Transverse colon (tissue), 4 donors: ENCODE data around the gene CCL2. TPM values are rescaled to one million over a fixed set of nuclear protein-coding genes. Genes with fewer than 3 reads are reported as not detected.
A peak's percentile ranks its signal among the peaks of the same experiment; 100 is the strongest.

Source experiments
- DNase-seq: peaks from one replicate; pipeline ENCODE4 v3.0.0-alpha.2; 2019
- H3K27ac ChIP-seq, 4 donors: fragments of 200-600 bp; sonication (generic); 2 replicates each; pipeline ENCODE4 v1.5.1; 2016 to 2018; ENCODE audit warnings: inconsistent platforms in 4 of 4
- H3K27me3 ChIP-seq: fragments of 200-600 bp; sonication (generic); 2 replicates; pipeline ENCODE4 v1.5.1; 2017; ENCODE audit warnings: inconsistent platforms
- H3K36me3 ChIP-seq, 4 donors: fragments of 200-600 bp; sonication (generic); 2 replicates each; pipeline ENCODE4 v1.5.1; 2017 to 2019; ENCODE audit warnings: inconsistent platforms in 4 of 4
- H3K4me1 ChIP-seq, 4 donors: fragments of 200-600 bp; sonication (generic); 2 replicates each; pipeline ENCODE4 v1.5.1; 2017 to 2020; ENCODE audit warnings: inconsistent platforms in 4 of 4
- H3K4me3 ChIP-seq, 4 donors: fragments of 200-600 bp; sonication (generic); 1 replicate in 1 of 4; 2 replicates in 3 of 4; pipeline versions ENCODE4 v1.5.1 to v1.6.1; 2017 to 2019; ENCODE audit warnings: inconsistent platforms in 4 of 4
- H3K9me3 ChIP-seq, 2 donors: fragments of 200-600 bp; sonication (generic); 2 replicates each; pipeline ENCODE4 v1.5.1; 2017 to 2019; ENCODE audit warnings: inconsistent platforms in 2 of 2
- EP300 ChIP-seq: sonication (generic); formaldehyde crosslinking; IDR thresholded peaks from one replicate; pipeline ENCODE4 v1.6.1; 2017; ENCODE audit warnings: antibody characterized with exemption, low read depth
- POLR2A ChIP-seq: fragments of 450-650 bp; IDR thresholded peaks from one replicate; pipeline ENCODE4 v1.6.1; 2016; ENCODE audit warnings: antibody characterized with exemption, mild to moderate bottlenecking, moderate library complexity
- POLR2AphosphoS5 ChIP-seq, 3 donors: sonication (generic); formaldehyde crosslinking; IDR thresholded peaks; one replicate each; pipeline ENCODE4 v1.6.1; 2016; ENCODE audit warnings: antibody characterized with exemption in 3 of 3
- WGBS, 2 donors: methylation state at CpG; one replicate each; pipeline ENCODE4 v1.1.5; 2018; ENCODE audit warnings: low coverage in 1 of 2; 5-methylcytosine and 5-hydroxymethylcytosine counted together
- in situ Hi-C, 4 donors: fragments of 200-750 bp; cut with MboI; loops; one replicate each; pipeline versions ENCODE4 v1.15.0 to v1.15.1; 2017; ENCODE audit warnings: low sequenced_read_pairs in 3 of 4, low pct_ligation_motif_present in 1 of 4, low pct_unique_long_range_greater_than_20kb in 1 of 4
- intact Hi-C: fragments of 100-400 bp; cut with DNase I; formaldehyde crosslinking; loops from one replicate; pipeline ENCODE4 v1.15.1; 2023; ENCODE audit warnings: low total_unique reads
- total RNA-seq, 4 donors: library from RNA; depleted of rRNA; stranded (reverse); fragments of >200 nt; gene quantifications; one replicate each; pipeline ENCODE4 v1.1.0, GENCODE V29; 2016
- TF ChIP-seq, protein P1 (sequence below), 5 experiments: fragments of 200-600 bp in 3 of 5; fragments of 450-650 bp in 2 of 5; sonication (generic) in 3 of 5; IDR thresholded peaks; 1 replicate in 2 of 5; 2 replicates in 3 of 5; pipeline ENCODE4 v1.5.1; 2016 to 2017; ENCODE audit warnings: antibody characterized with exemption in 5 of 5, inconsistent platforms in 3 of 5, mild to moderate bottlenecking in 2 of 5, moderate library complexity in 1 of 5

CCL2 gene
- total RNA-seq, 4 donors from 2014 or later, result 9.1 to 147 (median 77.6) TPM

DNA sequence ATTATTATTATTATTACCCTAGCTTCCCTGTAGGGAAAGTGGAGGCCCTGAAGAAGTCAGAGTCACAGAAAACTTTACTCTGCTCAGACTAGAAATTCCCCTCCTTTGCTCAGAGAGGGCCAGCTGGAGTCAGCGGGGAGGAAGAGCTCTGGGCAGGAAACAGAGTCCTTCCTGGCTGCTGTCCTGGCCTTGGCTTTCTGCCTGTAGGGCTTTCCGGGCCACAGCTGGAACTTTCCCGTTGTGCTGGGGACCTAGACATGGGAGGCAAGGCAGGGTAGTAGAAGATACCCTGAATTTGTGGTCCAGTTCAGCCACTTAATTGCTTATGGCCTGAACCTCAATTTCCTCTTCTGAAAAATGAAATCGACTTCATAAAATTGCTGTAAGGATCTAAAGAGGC, 14.0 kb upstream of the CCL2 start:
- DNase-seq, result peak; percentile 33
- Histone ChIP-seq H3K4me3 (no peak overlapping the region), H3K36me3 (no peaks in the 10 kb centered on the region), H3K27me3 (no peaks in the 10 kb centered on the region), H3K9me3 (no peaks in the 10 kb centered on the region), H3K27ac (peak overlapping the region; percentile 1 to 42 (median 22)), H3K4me1 (peaks cover 0 to 44% (median under 1%) of the 10 kb centered on the region in 4 donors)
- WGBS, 2 donors, result 12 to 25% methylated on average over 3 to 4 of the region's 4 CpGs
- TF ChIP-seq EP300, result no peak
- TF ChIP-seq POLR2AphosphoS5 (IDR thresholded peaks at IDR 0.05), result no peak
- no peak for TF ChIP-seq POLR2A
- TF ChIP-seq, protein P1, sequence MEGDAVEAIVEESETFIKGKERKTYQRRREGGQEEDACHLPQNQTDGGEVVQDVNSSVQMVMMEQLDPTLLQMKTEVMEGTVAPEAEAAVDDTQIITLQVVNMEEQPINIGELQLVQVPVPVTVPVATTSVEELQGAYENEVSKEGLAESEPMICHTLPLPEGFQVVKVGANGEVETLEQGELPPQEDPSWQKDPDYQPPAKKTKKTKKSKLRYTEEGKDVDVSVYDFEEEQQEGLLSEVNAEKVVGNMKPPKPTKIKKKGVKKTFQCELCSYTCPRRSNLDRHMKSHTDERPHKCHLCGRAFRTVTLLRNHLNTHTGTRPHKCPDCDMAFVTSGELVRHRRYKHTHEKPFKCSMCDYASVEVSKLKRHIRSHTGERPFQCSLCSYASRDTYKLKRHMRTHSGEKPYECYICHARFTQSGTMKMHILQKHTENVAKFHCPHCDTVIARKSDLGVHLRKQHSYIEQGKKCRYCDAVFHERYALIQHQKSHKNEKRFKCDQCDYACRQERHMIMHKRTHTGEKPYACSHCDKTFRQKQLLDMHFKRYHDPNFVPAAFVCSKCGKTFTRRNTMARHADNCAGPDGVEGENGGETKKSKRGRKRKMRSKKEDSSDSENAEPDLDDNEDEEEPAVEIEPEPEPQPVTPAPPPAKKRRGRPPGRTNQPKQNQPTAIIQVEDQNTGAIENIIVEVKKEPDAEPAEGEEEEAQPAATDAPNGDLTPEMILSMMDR (IDR thresholded peaks at IDR 0.05), result no peak
- intact Hi-C loops (no loop called here), in situ Hi-C loops (no loop called here)

- DNase-seq, result no peak
- TF ChIP-seq, protein P1 (IDR thresholded peaks at IDR 0.05), result no peak
- Histone ChIP-seq H3K27ac (peak overlapping the region in 3 of 4 donors; percentile 31 to 43 (median 35)), H3K4me1 (peaks cover 0 to 45% (median 1%) of the 10 kb centered on the region in 4 donors), H3K4me3 (no peak overlapping the region), H3K36me3 (no peaks in the 10 kb centered on the region), H3K27me3 (no peaks in the 10 kb centered on the region), H3K9me3 (no peaks in the 10 kb centered on the region)
- intact Hi-C loops (no loop called here), in situ Hi-C loops (no loop called here)
- WGBS, 2 donors, result 69 to 74% methylated on average over 6 to 8 of the region's 8 CpGs
Measured at GRCh38 chr17:34242587-34243363, 12.3 kb upstream of the CCL2 start.

GRCh38 chr17:34243364-34244320, 11.4 kb upstream of the CCL2 start:
- Histone ChIP-seq H3K4me3 (no peak overlapping the region), H3K9me3 (no peaks in the 10 kb centered on the region), H3K27me3 (no peaks in the 10 kb centered on the region), H3K36me3 (no peaks in the 10 kb centered on the region), H3K4me1 (peaks cover 5 to 45% (median 7%) of the 10 kb centered on the region in 4 donors), H3K27ac (peak overlapping the region in 2 of 4 donors; percentile 31 to 35)
- no peak for DNase-seq
- intact Hi-C loops, result no loop called here
- in situ Hi-C loops, result no loop called here
- TF ChIP-seq, protein P1 (IDR thresholded peaks at IDR 0.05), result no peak
- TF ChIP-seq POLR2AphosphoS5 (IDR thresholded peaks at IDR 0.05), result no peak
- no peak for TF ChIP-seq POLR2A
- TF ChIP-seq EP300, result no peak
- WGBS, 2 donors, result 50 to 63% methylated on average over 4 to 7 of the region's 7 CpGs

DNA sequence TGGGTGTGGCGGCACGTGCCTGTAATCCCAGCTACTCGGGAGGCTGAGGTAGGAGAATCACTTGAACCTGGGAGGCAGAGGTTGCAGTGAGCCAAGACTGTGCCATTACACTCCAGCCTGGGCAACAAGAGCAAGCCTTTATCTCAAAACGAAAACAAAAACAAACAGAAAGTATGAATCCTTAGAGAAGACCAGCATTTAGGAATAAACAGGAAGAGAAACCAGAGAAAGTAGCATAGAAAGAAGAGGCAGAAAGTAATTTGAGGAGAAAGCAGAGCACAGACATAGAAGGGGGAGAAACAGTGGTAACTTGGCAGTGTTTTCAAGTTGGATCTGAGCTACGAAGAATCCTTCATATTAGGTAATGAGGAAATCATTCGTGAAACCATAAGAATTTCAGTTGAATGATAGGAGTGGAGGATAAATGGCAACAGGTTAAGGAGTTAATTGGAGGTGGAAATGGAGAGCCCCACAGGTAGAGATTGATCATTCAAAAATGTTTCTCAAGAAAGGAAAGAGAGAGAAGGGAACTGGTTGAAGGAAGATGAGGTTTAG, 9.7 kb upstream of the CCL2 start:
- TF ChIP-seq, protein P1 (IDR thresholded peaks at IDR 0.05), result no peak
- no peak for TF ChIP-seq EP300
- TF ChIP-seq POLR2A, result no peak
- no peak for TF ChIP-seq POLR2AphosphoS5 (IDR thresholded peaks at IDR 0.05)
- Histone ChIP-seq H3K36me3 (no peaks in the 10 kb centered on the region), H3K4me3 (no peak overlapping the region), H3K4me1 (peaks cover 14 to 61% (median 19%) of the 10 kb centered on the region in 4 donors), H3K27ac (peak overlapping the region in 1 of 4 donors; percentile 25), H3K9me3 (no peaks in the 10 kb centered on the region), H3K27me3 (no peaks in the 10 kb centered on the region)
- DNase-seq, result no peak
- intact Hi-C loops (no loop called here), in situ Hi-C loops (no loop called here)
- WGBS, 2 donors, result 64% methylated on average over 6 of the region's 6 CpGs
